Panc1 (cell line): ENCODE data around the gene SLC1A2. TPM values are rescaled to one million over a fixed set of nuclear protein-coding genes. Genes with fewer than 3 reads are reported as not detected.

ENCODE experiments used
- ATAC-seq: fragments of 200-7000 bp; cut with Tn5 transposase; 2 replicates; pipeline ENCODE4 v1.9.1; 2020; ENCODE audit warnings: mild to moderate bottlenecking, moderate library complexity
- BruUV-seq: library from RNA; stranded (reverse); fragments of 400-500 nt; replicated peaks from 2 replicates; lab custom pipeline; 2021; lab: Mats Ljungman, UMichigan
- CTCF ChIA-PET: fragments of 300-600 bp; sonication (Branson Sonifier 250); formaldehyde crosslinking; loops from one replicate; lab custom pipeline; 2022; ENCODE audit warnings: antibody characterized with exemption; lab: Charles Lee
- POLR2A ChIA-PET: fragments of 300-600 bp; sonication (Branson Sonifier 250); formaldehyde crosslinking; loops from one replicate; lab custom pipeline; 2022; ENCODE audit warnings: antibody characterized with exemption; lab: Charles Lee
- DNase-seq: peaks from one replicate; pipeline ENCODE4 v3.0.0-alpha.2; 2010; ENCODE audit warnings: low read depth, low spot score
- H3K27ac ChIP-seq: 2 replicates; pipeline ENCODE4 v1.5.1; 2011; ENCODE audit warnings: mild to moderate bottlenecking, low read length, inconsistent platforms
- H3K27me3 ChIP-seq: fragments of 200-500 bp; sonication (Bioruptor generic); 2 replicates; pipeline ENCODE4 v1.6.0; 2014; ENCODE audit warnings: low read length, inconsistent platforms; ENCODE audit not compliant: control insufficient read depth, insufficient read depth
- H3K36me3 ChIP-seq: fragments of 200-500 bp; sonication (Bioruptor generic); 2 replicates; pipeline ENCODE4 v1.5.1; 2014; ENCODE audit warnings: inconsistent platforms, mild to moderate bottlenecking, low read length, moderate library complexity; ENCODE audit not compliant: control insufficient read depth, insufficient read depth
- H3K4me1 ChIP-seq: 2 replicates; pipeline ENCODE4 v1.5.1; 2011; ENCODE audit warnings: inconsistent platforms, mild to moderate bottlenecking, low read length, moderate library complexity; ENCODE audit not compliant: control insufficient read depth, insufficient read depth
- H3K4me3 ChIP-seq, 2 experiments: 2 replicates each; pipeline ENCODE4 v1.5.1; 2011 to 2012; ENCODE audit warnings: low read depth in 2 of 2, low read length in 2 of 2, mild to moderate bottlenecking in 2 of 2, inconsistent platforms in 1 of 2, moderate library complexity in 1 of 2
- H3K9me3 ChIP-seq: fragments of 200-500 bp; sonication (Bioruptor generic); 2 replicates; pipeline ENCODE4 v1.5.1; 2014; ENCODE audit warnings: low read depth, mild to moderate bottlenecking, inconsistent platforms, low read length, moderate library complexity; ENCODE audit not compliant: control insufficient read depth, insufficient read depth
- CTCF ChIP-seq: fragments of 450-650 bp; IDR thresholded peaks from 2 replicates; pipeline ENCODE4 v1.5.1; 2017; ENCODE audit warnings: mild to moderate bottlenecking
- POLR2AphosphoS5 ChIP-seq: IDR thresholded peaks from 2 replicates; pipeline ENCODE4 v1.6.1; 2012; ENCODE audit warnings: mild to moderate bottlenecking, low read depth, low read length, moderate library complexity
- REST ChIP-seq, 2 experiments: IDR thresholded peaks; 2 replicates each; pipeline ENCODE4 v1.6.1; 2011 to 2012; ENCODE audit warnings: low read depth in 2 of 2, control low read depth in 1 of 2, low read length in 1 of 2, mild to moderate bottlenecking in 1 of 2, moderate library complexity in 1 of 2; ENCODE audit not compliant: insufficient read depth in 1 of 2
- SIN3A ChIP-seq: IDR thresholded peaks from 2 replicates; pipeline ENCODE4 v1.6.1; 2012; ENCODE audit warnings: low read depth, mild to moderate bottlenecking, low read length, moderate library complexity, borderline replicate concordance; ENCODE audit not compliant: insufficient read depth
- TCF7L2 ChIP-seq: IDR thresholded peaks from 2 replicates; pipeline ENCODE4 v1.6.1; 2011; ENCODE audit warnings: mild to moderate bottlenecking, low read depth, low read length, inconsistent platforms
- in situ Hi-C: cut with HindIII; loops from 2 replicates; pipeline ENCODE4 v1.10.0; 2016; ENCODE audit warnings: low sequenced_read_pairs, low pct_unique_long_range_greater_than_20kb
- intact Hi-C: fragments of 100-400 bp; cut with micrococcal nuclease; formaldehyde crosslinking; loops from one replicate; pipeline ENCODE4 v1.10.0; 2022; ENCODE audit not compliant: unreplicated experiment
- total RNA-seq: library from RNA; stranded (reverse); gene quantifications from one replicate; pipeline ENCODE4 v1.2.1, GENCODE V29; 2021; ENCODE audit not compliant: unreplicated experiment

The SLC1A2 gene
- total RNA-seq, 1 experiment from 2014 or later = 0.21 TPM

GRCh38 chr11:35389897-35390465 lies 29.4 kb downstream of the SLC1A2 start:
- H3K27ac ChIP-seq = peak overlapping the region; percentile 62; the same call in 1 of the 2 replicates
- in situ Hi-C loops = no loop called here
- POLR2A ChIA-PET = interaction anchor here (0.7 kb wide), 1 partner anchor 837 kb away, joined by 4 read pairs; no protein-coding TSS in a partner anchor

GRCh38 chr11:35389112-35389511 lies 30.2 kb downstream of the SLC1A2 start:
- intact Hi-C loops = no loop called here
- H3K4me3 ChIP-seq = no peak overlapping the region
- H3K27ac ChIP-seq = no peak overlapping the region; the same call in 1 of the 2 replicates
- DNase-seq (no peak), ATAC-seq (no peak)
- ChIA-PET POLR2A (interaction anchor here (0.7 kb wide), 1 partner anchor 836 kb away, joined by 4 read pairs; no protein-coding TSS in a partner anchor), CTCF (no interaction called here)
- H3K27me3 ChIP-seq = no peaks in the 10 kb centered on the region
- in situ Hi-C loops = no loop called here
- no peaks in the 10 kb centered on the region for H3K36me3 ChIP-seq
- no TSS peak for BruUV-seq
- no peak for TF ChIP-seq CTCF
- no peak for TF ChIP-seq REST (IDR thresholded peaks at IDR 0.05; ENCODE audit: insufficient read depth in 1 of 2, low read depth in 2 of 2, low read length in 1 of 2)
- TF ChIP-seq POLR2AphosphoS5 = no peak
- TF ChIP-seq SIN3A = no peak
- no peak for TF ChIP-seq TCF7L2
- no peaks in the 10 kb centered on the region for H3K9me3 ChIP-seq
- peaks cover 28% of the 10 kb centered on the region for H3K4me1 ChIP-seq

More at GRCh38 chr11:35389897-35390465, 29.4 kb downstream of the SLC1A2 start:
- TF ChIP-seq TCF7L2 = no peak
- no peak for TF ChIP-seq REST (IDR thresholded peaks at IDR 0.05; ENCODE audit: insufficient read depth in 1 of 2, low read depth in 2 of 2, low read length in 1 of 2)
- no peak for TF ChIP-seq SIN3A
- TF ChIP-seq CTCF = no peak
- TF ChIP-seq POLR2AphosphoS5 = no peak
- no peak for ATAC-seq
- H3K27me3 ChIP-seq = no peaks in the 10 kb centered on the region
- peaks cover 28% of the 10 kb centered on the region for H3K4me1 ChIP-seq
- no peaks in the 10 kb centered on the region for H3K9me3 ChIP-seq
- H3K36me3 ChIP-seq = no peaks in the 10 kb centered on the region
- intact Hi-C loops = loop anchor here (5.0 kb wide), 2 partner anchors 168 to 803 kb away; no protein-coding TSS in a partner anchor
- DNase-seq = no peak
- CTCF ChIA-PET = no interaction called here
- BruUV-seq = no TSS peak
- H3K4me3 ChIP-seq = no peak overlapping the region
